DMS 273 (cell line): ENCODE results near the gene DCAF15.
"Not testable (repeated sequence)": the region's sequence is repeated elsewhere in the genome, so short reads cannot be mapped to it uniquely, and the experiment has no call there.

Experiments used
- DNase-seq: peaks from one replicate; lab custom pipeline; 2025; ENCODE audit not compliant: unreplicated experiment; lab: John Stamatoyannopoulos, UW

Gene DCAF15

DNA sequence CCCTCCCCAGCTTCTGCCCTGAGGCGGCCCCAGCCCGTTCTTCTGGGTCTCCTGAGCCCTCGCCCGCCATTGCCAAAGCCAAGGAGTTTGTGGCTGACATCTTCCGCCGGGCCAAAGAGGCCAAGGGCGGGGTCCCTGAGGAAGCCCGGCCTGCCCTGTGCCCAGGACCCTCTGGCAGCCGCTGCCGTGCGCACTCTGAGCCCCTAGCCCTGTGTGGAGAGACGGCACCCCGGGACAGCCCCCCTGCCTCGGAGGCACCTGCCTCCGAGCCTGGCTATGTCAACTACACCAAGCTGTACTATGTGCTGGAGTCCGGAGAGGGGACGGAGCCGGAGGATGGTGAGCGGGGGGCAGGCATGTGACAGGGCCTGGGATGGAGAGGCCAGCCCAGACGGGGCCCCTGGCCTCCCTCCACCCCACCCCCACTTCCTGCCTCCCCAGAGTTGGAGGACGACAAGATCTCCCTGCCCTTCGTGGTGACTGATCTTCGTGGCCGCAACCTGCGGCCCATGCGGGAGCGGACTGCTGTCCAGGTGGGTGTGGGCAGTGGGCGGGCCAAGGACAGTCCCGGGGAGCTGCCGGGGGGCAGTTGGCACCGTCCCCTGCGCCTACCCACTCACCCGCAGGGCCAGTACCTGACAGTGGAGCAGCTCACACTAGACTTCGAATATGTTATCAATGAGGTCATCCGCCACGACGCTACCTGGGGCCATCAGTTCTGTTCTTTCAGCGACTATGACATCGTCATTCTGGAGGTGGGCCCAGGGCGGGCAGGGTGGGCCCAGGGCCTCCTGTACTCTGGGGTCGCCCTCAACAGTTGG lies 7.0 kb downstream of the DCAF15 start:
- DNase-seq: no peak

DNA sequence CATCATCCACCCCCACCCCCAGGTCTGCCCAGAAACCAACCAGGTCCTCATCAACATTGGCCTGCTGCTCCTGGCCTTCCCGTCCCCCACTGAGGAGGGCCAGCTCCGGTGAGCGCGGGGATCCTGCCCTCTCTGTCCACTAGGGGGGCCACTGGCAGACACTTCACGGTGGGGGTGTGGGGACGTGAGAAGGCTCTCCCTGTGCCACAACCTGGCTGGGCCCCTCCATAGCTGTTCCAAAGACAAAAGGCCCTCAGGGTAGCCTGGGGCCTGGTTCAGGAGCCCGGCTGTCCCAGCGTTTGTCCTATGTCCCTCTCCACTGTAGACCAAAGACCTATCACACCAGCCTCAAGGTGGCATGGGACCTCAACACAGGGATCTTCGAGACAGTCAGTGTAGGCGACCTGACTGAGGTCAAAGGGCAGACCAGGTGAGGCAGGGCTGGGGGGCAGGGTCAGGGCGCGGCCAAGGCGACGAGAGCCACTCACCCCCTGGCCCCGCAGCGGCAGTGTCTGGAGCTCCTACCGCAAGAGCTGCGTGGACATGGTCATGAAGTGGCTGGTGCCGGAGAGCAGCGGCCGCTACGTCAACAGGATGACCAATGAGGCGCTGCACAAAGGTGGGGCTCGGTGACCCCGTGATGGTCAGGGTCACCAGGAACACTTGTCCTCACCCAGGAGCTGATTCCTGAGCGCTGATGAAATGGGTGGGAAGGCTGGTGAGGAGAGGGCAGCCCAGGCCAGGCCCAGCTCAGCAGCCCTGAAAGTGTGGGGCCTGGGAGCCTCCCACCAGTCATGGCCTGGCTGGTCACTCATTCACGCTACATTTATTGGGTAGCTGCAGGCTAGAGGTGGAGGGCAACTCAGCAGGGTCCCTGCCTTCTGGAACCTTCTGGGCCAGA lies 7.9 kb downstream of the DCAF15 start:
- DNase-seq: peak; percentile 28

DNA sequence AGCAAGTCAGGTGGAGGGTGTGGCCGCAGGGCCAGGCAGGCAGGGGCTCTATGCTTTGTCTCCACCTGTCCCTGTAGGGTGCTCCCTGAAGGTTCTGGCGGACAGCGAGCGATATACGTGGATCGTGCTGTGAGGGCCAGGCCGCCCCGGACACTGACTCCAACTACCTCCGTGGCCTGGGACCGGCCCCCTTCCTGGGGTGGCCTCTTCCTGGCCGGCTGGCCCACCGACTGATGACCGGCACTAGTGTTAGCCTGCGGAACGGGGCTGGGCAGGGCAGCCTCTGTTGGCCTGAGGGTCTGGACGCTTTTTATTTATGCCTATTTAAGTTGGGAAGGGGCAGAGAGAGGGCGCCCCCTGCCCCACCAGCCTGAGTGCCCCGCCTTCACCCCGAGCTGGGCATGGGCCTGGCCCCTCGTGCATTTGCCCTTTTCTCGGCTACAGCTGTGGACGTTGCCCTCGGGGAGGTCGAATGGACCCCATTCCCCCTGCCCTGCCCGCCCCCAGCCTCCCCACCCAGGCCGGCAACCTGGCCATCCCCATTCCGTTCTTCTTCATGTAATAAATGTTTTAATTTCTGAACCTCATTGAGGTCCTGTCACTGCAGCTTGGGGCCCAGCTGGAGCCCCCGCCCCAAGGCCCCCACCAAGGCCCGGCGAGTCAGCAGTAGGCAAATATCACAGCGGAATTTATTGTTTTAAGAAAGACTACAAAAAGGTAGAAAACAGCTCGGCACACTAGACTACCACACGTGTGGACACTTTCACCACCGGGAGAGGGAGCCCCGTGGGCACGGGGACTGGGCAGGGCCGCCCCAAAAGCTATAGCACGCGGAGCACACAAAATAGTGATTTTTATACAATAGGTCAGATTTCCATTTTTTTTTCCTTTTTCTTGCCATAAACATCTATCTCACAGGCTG lies 8.8 kb downstream of the DCAF15 start:
- DNase-seq: no peak

DNA sequence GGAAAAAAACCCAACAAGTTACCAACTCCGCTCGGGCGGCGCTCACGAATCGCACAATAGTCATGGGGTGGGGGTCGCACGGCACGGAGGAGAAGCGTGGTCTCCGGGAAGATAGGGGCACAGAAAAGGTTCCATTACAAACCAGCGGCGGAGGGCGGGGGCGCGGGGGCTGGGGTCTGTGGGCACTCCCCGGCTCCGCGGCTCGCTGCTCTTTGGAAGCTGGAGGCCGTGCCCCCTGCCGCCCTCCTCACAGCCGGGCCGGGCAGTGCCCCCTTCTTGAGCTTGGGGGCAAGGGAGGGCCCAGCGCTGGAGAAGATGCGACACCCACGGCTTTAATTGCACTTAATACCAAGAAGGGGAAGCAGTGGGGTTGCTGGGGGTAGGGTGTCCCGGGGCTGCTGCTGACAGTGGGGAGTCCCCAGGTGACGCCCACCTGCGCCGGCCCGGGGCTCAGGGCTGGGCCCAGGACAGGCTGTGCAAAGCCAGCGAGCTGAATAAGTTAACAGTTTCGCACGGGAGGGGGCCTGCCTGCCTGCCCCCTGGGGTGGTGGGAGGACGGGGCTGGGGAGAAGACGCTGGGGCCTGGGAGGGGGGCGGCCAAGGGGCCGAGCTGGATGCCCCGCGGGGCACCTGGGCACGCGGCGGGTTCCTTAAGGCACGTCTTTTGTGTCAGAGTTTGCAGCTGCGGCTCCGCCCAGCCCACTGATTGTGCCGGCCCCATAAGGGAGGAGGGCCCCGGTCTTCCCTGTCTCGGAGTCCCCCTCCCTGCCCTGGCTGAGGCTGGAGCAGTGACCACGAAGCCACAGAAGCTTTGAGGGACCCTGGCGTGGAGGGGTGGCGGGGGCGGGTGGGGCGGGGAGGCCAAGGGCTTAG lies 9.8 kb downstream of the DCAF15 start:
- DNase-seq: no peak

DNA sequence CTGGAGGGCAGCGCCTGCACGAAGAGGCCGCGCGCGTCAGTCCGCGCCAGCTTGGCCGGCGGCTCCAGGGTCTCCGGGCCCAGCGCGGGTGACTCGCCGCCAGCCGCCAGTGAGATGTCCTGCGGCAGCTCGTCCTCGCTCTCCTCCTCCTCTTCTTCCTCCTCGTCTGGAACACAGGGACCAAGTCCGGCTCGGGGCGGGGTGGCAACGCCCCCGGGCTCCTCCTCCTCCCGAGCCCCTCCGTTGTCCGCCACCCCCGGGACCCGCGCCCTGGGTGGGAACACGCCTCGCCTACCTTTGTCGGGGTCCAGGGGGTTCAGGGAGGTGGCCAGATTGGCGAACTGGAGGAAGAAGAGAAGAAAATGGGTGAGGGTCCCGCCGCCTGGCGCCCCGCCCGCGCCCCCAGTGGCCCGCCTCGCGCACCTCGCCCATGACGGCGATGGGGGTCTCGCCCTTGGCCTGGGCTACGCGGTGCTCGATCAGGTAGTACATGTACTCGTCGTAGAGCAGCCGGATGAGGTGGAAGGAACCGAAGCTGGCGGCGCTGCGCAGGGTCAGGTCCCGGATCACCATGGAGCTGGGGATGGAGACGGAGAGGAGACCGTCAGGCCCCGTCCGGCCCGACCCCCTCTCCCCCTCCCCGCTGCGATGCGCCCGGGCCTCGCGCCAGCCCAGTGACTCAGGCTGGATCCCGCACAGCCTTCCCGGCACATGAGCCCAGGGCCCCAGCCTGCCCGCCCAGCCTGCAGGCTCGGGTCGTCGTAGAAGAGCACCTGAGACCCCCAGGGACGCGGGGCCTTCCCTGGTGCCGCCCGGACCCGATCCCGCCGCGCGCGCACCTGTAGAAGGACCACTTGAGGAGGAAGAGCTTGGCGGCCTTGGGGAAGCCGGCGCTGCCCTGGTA lies 10.6 kb downstream of the DCAF15 start:
- DNase-seq: no peak

DNA sequence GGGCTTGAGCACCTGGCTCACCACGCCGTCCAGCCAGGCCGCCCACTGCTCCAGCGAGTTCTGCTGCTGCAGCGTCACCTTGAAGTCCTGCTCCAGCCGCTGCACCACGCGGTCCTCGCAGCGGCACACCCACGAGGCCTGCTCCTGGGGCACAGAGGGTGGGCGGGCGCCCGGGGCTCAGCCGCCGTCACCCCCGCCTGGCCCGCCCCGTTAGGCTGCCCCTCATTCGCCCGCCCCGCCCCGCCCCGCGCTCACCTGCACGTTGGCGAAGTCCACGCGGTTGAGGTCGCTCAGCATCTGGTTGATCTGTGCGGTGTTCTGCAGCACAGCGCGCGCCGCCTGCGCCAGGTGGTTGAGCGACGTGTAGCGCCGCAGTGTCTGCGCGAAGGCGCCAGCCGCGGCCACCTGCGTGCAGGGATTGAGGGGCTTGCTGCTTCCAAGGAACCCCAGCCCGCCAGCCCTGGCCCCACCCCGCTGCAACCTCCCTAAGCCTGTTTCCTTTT lies 11.3 kb downstream of the DCAF15 start:
- DNase-seq: no peak

DNA sequence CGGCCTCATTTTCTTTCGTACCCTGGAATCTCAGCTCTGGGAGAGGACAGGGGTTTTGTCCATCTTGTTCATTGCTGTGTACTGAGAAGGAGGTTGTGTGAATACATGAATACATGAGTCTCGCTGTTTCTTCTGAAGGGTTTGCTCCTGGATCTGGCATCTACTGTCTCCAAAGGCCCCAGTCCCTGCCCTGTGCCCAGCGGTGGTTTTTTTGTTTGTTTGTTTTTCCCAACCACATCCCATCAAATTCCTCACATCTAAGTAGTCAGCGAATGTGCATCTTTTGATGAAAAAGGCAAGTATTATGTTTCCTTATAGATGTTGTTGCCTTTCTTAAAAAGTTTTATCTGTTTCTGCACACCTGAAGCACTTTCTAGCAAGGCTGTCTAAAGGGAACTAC lies 12.5 kb downstream of the DCAF15 start:
- no peak for DNase-seq

DNA sequence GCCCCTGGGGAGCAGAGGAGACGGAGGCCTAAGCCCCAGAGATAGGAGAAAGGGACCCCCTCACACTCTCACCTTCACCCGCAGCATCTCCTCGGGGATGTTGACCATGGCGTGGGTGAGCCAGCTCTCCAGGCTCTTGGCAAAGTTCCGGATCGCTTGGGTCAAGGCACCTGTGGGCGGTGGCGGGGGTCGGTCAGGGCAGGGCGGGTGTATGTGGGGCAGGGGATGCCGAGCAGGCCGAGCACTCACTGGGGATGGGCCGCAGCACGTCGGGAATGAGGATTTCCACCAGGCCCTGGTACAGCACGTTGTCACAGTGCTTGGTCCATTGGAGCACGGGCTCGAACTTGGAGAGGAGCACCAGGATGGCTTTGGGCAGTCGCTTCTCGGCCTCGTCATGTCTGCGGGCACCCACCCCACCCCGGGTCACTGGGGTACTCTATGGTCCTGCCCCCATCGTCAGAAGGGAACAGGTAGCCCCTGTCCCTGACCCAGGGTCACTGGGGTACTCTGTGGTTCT lies 13.1 kb downstream of the DCAF15 start:
- no peak for DNase-seq

DNA sequence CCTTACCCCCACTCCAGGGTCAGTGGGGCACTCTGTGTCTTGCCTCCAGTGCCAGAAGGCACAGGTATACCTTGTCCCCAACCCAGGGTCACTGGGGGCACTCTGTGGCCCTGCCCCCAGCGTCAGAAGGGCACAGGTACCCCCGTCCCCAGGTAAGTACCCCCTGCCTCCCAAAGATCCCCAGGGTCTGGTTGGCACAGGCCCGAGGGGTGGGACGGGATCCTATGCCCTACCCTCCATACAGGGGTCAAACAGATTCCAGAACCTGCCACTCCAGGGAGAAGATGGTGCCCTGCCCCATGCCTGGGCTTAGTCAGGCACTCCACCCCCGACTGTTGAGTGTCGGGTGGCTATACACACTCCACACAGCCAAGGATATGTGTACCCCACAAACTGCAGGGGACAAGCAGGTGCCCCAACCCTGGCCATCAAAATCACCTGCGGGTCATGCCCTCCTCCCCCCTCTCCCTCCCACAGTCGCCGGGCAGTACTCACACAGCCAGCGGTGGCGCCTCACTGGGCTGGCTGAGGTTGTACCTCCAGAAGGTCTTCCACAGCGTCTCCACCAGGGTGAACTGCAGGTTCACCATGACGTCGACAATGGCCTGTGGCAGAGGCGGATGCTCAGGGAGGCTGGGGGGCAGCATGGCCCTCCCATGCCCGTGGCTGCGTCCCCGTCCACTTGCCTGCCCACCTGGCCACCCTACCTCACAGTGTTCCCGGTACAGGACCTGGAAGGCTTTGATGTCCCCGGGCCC lies 13.8 kb downstream of the DCAF15 start:
- no peak for DNase-seq

DNA sequence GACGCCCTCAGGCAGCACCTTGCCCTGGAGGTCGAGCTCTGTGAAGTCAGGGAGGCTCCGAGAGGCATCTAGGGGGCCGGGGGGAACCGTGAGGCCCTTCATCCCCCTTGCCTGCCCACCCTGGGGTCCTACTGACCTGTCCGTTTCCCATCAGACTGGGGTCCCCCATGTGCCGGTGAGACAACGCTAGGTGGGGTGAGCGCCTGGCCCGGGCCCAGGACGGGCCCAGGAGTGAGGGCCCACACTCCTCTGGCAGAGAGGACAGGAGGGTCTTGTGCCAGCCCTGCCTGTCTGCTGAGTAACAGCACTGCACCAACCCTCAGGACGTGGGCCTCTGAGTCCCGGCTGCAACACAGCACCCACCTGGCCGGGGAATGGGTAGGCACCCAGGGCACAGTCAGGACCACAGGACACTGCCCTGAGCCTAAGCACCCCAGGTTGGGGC lies 14.4 kb downstream of the DCAF15 start:
- no peak for DNase-seq

DNA sequence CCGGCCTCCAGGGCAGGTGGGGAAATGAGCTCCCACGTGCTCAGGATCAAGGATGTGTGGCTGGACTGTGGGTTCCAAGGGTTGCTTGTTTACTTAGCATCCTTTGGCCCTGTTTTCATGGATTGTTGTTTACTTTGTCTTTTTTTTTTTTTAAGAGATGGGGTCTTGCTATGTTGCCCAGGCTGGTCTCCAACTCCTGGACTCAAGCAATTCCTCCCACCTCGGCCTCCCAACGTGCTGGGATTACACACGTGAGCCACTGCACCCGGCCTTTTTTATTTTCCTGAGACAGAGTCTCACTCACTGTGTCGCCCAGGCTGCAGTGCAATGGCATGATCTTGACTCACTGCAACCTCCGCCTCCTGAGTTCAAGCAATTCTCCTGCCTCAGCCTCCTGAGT lies 14.9 kb downstream of the DCAF15 start:
- not testable (repeated sequence) for DNase-seq

DNA sequence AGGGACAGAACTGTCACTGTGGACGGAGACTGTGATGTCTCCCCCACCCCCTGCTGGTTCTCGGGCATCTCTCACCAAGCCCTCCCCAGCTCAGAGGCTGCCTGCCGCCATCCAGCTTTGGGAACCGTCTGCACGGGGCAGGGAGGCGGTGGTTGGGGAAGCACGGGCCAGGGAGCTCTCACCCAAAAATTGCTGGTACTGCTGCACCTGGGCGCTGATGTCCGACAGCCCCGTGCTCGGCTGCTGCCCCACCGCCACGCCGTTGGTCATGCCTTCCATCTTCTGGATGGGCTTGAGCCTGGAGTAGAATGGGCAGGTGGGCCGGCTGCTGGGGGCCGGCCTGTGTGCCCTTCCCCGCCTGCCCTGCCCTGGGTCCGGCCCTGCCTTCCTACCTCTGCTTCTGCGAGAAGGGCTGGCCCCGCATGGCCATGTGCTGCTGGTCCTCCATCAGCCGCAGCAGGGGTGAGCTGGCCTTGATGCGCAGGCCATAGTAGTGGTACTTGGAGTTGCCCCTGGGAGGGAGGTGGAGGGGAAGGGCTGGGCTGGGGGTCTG lies 16.1 kb downstream of the DCAF15 start:
- no peak for DNase-seq

DNA sequence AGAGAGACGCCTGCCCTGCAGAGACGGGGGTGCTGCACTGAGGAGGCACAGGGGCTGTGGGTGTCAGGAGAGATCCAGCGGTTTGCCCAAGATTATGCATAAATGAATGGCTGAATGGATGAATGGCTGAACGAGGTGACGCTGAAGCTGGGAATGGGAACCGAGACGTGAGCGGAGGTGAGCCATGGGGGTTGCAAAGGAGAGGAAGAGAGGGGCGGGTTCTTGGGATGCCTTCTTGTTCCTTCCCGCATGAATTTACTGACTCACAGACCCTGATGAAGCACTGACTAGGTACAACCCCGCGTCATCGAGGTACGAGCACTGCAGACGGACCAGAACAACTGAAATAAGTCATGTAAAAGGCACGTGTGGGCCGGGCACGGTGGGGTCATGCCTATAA lies 16.7 kb downstream of the DCAF15 start:
- no peak for DNase-seq

DNA sequence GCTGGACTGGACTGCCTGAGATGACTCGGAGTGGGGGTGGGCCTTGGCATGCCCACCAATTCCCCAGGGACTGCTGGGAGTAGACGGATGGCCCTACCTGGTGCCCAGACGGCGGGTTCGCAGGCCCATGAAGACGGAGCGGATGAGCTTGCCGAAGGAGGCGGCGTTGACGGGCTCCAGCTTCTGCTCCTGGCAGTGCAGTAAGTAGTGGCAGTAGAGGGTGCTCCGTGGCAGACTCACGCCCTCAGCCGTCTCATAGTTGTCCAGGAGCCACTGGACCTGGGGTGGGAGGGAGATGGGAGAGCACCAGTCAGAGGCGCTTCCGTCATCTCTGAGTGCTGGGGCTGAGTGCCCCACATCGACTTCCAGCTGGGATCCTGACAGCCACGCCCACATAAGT lies 17.6 kb downstream of the DCAF15 start:
- no peak for DNase-seq

DNA sequence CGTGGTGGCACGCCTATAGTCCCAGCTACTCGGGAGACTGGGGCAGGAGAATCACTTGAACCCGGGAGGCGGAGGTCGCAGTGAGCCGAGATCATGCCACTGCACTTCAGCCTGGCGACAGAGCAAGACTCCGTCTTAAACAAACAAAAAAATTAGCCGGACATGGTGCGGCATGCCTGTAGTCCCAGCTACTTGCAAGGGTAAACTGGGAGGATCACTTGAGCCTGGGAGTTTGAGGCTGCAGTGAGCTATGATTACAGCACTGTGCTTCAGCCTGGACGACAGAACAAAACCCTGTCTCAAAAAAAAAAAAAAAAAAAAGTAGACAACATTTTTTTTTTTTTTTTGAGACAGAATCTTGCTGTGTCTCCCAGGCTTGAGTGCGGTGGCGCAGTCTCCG lies 19.6 kb downstream of the DCAF15 start:
- DNase-seq: not testable (repeated sequence)

DNA sequence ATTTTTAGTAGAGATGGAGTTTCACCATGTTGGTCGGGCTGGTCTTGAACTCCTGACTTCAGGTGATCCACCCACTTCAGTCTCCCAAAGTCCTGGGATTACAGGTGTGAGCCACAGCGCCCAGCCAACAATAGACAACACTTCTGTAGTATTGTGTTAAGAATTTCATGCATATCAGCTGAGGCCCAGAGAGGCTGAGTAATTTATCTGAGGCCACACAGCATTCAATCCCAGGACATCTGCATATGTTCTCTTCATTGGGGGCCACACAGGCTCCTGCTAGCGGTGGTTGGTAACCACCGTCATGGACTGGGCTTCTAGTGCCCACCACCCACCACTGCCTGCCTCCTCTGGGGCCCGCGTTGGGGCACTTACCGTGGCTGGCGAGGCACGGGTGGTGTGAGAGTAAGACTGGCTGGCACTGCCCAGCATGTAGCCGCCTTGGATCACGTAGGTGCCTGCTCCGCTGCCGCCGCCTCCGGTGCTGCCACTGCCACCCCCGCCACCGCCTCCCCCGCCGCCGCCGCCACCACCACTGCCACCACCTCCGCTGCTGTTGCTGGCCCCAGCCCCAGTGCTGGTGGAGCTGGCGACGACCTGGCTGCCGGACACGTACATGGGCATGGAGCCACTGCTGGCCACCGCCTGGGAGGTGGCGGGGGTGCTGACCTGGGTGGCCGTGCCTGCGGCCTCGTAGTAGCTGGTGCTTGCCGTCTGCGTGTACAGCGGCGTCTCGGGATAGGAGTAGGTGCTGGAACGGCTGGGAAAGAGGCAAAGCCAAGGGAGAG lies 20.3 kb downstream of the DCAF15 start:
- DNase-seq: no peak

DNA sequence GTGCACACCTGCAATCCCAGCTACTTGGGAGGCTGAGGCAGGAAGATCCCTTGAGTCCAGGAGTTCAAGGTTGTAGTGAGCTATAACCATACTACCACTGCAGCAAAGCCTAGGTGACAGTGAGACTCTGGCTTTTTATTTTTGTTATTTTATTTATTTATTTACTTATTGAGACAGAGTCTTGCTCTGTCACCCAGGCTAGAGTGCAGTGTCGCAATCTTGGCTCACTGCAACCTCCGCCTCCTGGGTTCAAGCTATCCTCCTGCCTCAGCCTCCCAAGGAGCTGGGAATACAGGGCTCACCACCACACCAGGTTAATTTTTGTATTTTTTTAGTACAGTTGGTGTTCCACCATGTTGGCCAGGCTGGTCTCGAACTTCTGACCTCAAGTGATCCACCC lies 21.2 kb downstream of the DCAF15 start:
- not testable (repeated sequence) for DNase-seq
